Spleen (tissue), 7 donors: ENCODE data around the gene PEX11A.

Experiments used
- CTCF ChIP-seq, 11 experiments: fragments of 200-600 bp in 7 of 11; fragments of 450-650 bp in 4 of 11; sonication (generic) in 4 of 11; IDR thresholded peaks in 8 of 11; conservative IDR thresholded peaks in 3 of 11; 1 replicate in 7 of 11; 2 replicates in 4 of 11; pipeline versions ENCODE4 v1.4.0 to v1.8.0; 2016 to 2021; ENCODE audit warnings: antibody characterized with exemption in 11 of 11, inconsistent platforms in 4 of 11, mild to moderate bottlenecking in 1 of 11
- POLR2A ChIP-seq, 3 donors: fragments of 450-650 bp; IDR thresholded peaks; one replicate each; pipeline ENCODE4 v1.5.1; 2017; ENCODE audit warnings: antibody characterized with exemption in 3 of 3, mild to moderate bottlenecking in 1 of 3
- donor health status: DM: no; HTN: no; CAD: no; lungs with moderate emphysema.
- donor health status: DM: no; HTN: no; CAD: no.
- donor health status: DM: no; HTN: no; CAD: no.

- TF ChIP-seq CTCF (IDR thresholded peaks at IDR 0.05 in 8 of 11, conservative IDR thresholded peaks at IDR 0.05 in 3 of 11) (no peak), POLR2A (IDR thresholded peaks at IDR 0.05) (no peak)
These were observed 32.8 kb downstream of the PEX11A start for GRCh38 chr15:89657686-89658200.
